RWPE2 (cell line): ENCODE measurements around the gene EGFL7.

Experiments used
- ATAC-seq: fragments of 200-7000 bp; cut with Tn5 transposase; 3 replicates; pipeline ENCODE4 v1.9.1; 2021; ENCODE audit warnings: low read depth
- DNase-seq: peaks from one replicate; pipeline ENCODE4 v3.0.0-alpha.2; 2020; ENCODE audit warnings: low spot score
- H3K27ac ChIP-seq: fragments of 450-650 bp; 2 replicates; pipeline ENCODE4 v1.5.1; 2017; ENCODE audit warnings: mild to moderate bottlenecking; ENCODE audit not compliant: poor library complexity, severe bottlenecking
- H3K27me3 ChIP-seq: fragments of 250-450 bp; sonication (Bioruptor Pico); 2 replicates; pipeline ENCODE4 v1.5.1; 2021; ENCODE audit warnings: mild to moderate bottlenecking, moderate library complexity; ENCODE audit not compliant: insufficient read depth, poor library complexity, severe bottlenecking
- H3K36me3 ChIP-seq: fragments of 250-450 bp; sonication (Bioruptor Pico); 2 replicates; pipeline ENCODE4 v1.5.1; 2020; ENCODE audit warnings: low read depth, mild to moderate bottlenecking, moderate library complexity
- H3K4me1 ChIP-seq: fragments of 250-450 bp; sonication (Bioruptor Pico); 2 replicates; pipeline ENCODE4 v1.5.1; 2021; ENCODE audit warnings: mild to moderate bottlenecking, moderate library complexity; ENCODE audit not compliant: insufficient read depth, poor library complexity, severe bottlenecking
- H3K4me3 ChIP-seq: fragments of 250-450 bp; sonication (Bioruptor Pico); 2 replicates; pipeline ENCODE4 v1.5.1; 2021; ENCODE audit warnings: mild to moderate bottlenecking, moderate library complexity; ENCODE audit not compliant: severe bottlenecking
- H3K9me3 ChIP-seq: fragments of 250-450 bp; sonication (Bioruptor Pico); 2 replicates; pipeline ENCODE4 v1.5.1; 2021; ENCODE audit warnings: mild to moderate bottlenecking, moderate library complexity; ENCODE audit not compliant: severe bottlenecking
- CTCF ChIP-seq: fragments of 450-650 bp; IDR thresholded peaks from one replicate; pipeline ENCODE4 v1.5.1; 2017; ENCODE audit warnings: mild to moderate bottlenecking, moderate library complexity; ENCODE audit not compliant: poor library complexity, severe bottlenecking

Gene EGFL7

GRCh38 chr9:136674786-136675349 lies 12.2 kb downstream of the EGFL7 start:
- ATAC-seq (no peak), DNase-seq (no peak)
- Histone ChIP-seq H3K9me3 (no peaks in the 10 kb centered on the region), H3K36me3 (peaks cover 3% of the 10 kb centered on the region; the same call in 1 of the 2 replicates), H3K4me1 (no peaks in the 10 kb centered on the region), H3K27ac (no peak overlapping the region), H3K27me3 (no peaks in the 10 kb centered on the region), H3K4me3 (no peak overlapping the region)
- no peak for TF ChIP-seq CTCF

- H3K9me3 ChIP-seq = no peaks in the 10 kb centered on the region
- peaks cover 3% of the 10 kb centered on the region; the same call in 1 of the 2 replicates for H3K36me3 ChIP-seq
- H3K27ac ChIP-seq = no peak overlapping the region
- ATAC-seq (peak; percentile 48), DNase-seq (no peak)
- no peaks in the 10 kb centered on the region for H3K27me3 ChIP-seq
- H3K4me3 ChIP-seq = no peak overlapping the region
- H3K4me1 ChIP-seq = no peaks in the 10 kb centered on the region
- TF ChIP-seq CTCF = no peak
These were observed 13.0 kb downstream of the EGFL7 start for GRCh38 chr9:136675477-136676296.

- H3K27me3 ChIP-seq = no peaks in the 10 kb centered on the region
- no peak overlapping the region for H3K4me3 ChIP-seq
- ATAC-seq (no peak), DNase-seq (no peak)
- H3K9me3 ChIP-seq = no peaks in the 10 kb centered on the region
- H3K4me1 ChIP-seq = no peaks in the 10 kb centered on the region
- peaks cover 3% of the 10 kb centered on the region; the same call in 1 of the 2 replicates for H3K36me3 ChIP-seq
- no peak for TF ChIP-seq CTCF
- no peak overlapping the region for H3K27ac ChIP-seq
These were observed 13.6 kb downstream of the EGFL7 start for GRCh38 chr9:136676297-136676794.

- ATAC-seq = no peak
- no peak for DNase-seq
- Histone ChIP-seq H3K4me1 (no peaks in the 10 kb centered on the region), H3K4me3 (no peak overlapping the region), H3K9me3 (no peaks in the 10 kb centered on the region), H3K36me3 (peaks cover 3% of the 10 kb centered on the region; the same call in 1 of the 2 replicates), H3K27me3 (no peaks in the 10 kb centered on the region), H3K27ac (no peak overlapping the region)
- TF ChIP-seq CTCF = no peak
These were observed 14.4 kb downstream of the EGFL7 start for GRCh38 chr9:136676920-136677686.
